GM12878 (cell line): ENCODE measurements around the gene NHERF1. TPM values are rescaled to one million over a fixed set of nuclear protein-coding genes. Genes with fewer than 3 reads are reported as not detected.

Experiments
- ATAC-seq: fragments of 200-7000 bp; cut with Tn5 transposase; 3 replicates; pipeline ENCODE4 v1.9.1; 2020; ENCODE audit warnings: mild to moderate bottlenecking, moderate library complexity
- BruUV-seq: library from RNA; stranded (reverse); fragments of 400-500 nt; replicated peaks from 2 replicates; lab custom pipeline; 2021; lab: Mats Ljungman, UMichigan
- CTCF ChIA-PET: fragments of 300-600 bp; sonication (Branson Sonifier 250); formaldehyde crosslinking; extraction: SDS; loops from one replicate; lab custom pipeline; 2021; ENCODE audit warnings: inconsistent platforms; lab: Yijun Ruan, JAX
- POLR2A ChIA-PET: fragments of 350-600 bp; formaldehyde crosslinking; extraction: SDS; loops from one replicate; lab custom pipeline; 2021; ENCODE audit warnings: inconsistent platforms; lab: Charles Lee
- RAD21 ChIA-PET: fragments of 300-600 bp; sonication (Branson Sonifier 250); formaldehyde crosslinking; loops from one replicate; lab custom pipeline; 2023; ENCODE audit warnings: antibody characterized with exemption; ENCODE audit not compliant: unreplicated experiment; lab: Charles Lee
- SMC1A ChIA-PET: fragments of 300-600 bp; sonication (Branson Sonifier 250); formaldehyde crosslinking; loops from one replicate; lab custom pipeline; 2023; ENCODE audit not compliant: unreplicated experiment, uncharacterized antibody; lab: Charles Lee
- DNase-seq: peaks from one replicate; pipeline ENCODE4 v3.0.0-alpha.2; 2011; ENCODE audit warnings: low read depth, low spot score
- FAIRE-seq: peaks from 3 replicates; lab custom pipeline; 2011; peaks lifted over from hg19 to GRCh38; lab: Jason Lieb, UNC
- H2AFZ ChIP-seq: 2 replicates; pipeline ENCODE4 v1.6.0; 2011; ENCODE audit warnings: low read depth, low read length, control low read depth; ENCODE audit not compliant: control insufficient read depth
- H3K27ac ChIP-seq: 2 replicates; pipeline ENCODE4 v1.5.1; 2011; ENCODE audit warnings: control low read depth; ENCODE audit not compliant: control insufficient read depth, insufficient read depth
- H3K27me3 ChIP-seq, 2 experiments: replicated peaks in 1 of 2; 2 replicates each; pipeline versions ENCODE4 v1.6.0 to v1.6.1; 2011; ENCODE audit warnings: low read length in 1 of 2; ENCODE audit not compliant: control insufficient read depth in 2 of 2, insufficient read depth in 2 of 2
- H3K36me3 ChIP-seq, 2 experiments: 2 replicates each; pipeline ENCODE4 v1.5.1; 2011; ENCODE audit warnings: low read length in 1 of 2; ENCODE audit not compliant: control insufficient read depth in 2 of 2, insufficient read depth in 2 of 2
- H3K4me1 ChIP-seq: 2 replicates; pipeline ENCODE4 v1.6.1; 2011; ENCODE audit warnings: mild to moderate bottlenecking, low read length, moderate library complexity, mixed read lengths; ENCODE audit not compliant: control insufficient read depth, insufficient read depth
- H3K4me2 ChIP-seq: 2 replicates; pipeline ENCODE4 v1.6.0; 2011; ENCODE audit warnings: control low read depth; ENCODE audit not compliant: control insufficient read depth, insufficient read depth
- H3K4me3 ChIP-seq: fragments of 200-600 bp; sonication (generic); 2 replicates; pipeline ENCODE4 v1.5.1; 2016
- H3K79me2 ChIP-seq: 2 replicates; pipeline ENCODE4 v1.6.0; 2011; ENCODE audit warnings: low read length; ENCODE audit not compliant: control insufficient read depth, insufficient read depth
- H3K9ac ChIP-seq: 2 replicates; pipeline ENCODE4 v1.8.0; 2011; ENCODE audit warnings: low read length, control low read depth, mixed read lengths; ENCODE audit not compliant: control insufficient read depth, insufficient read depth
- H3K9me3 ChIP-seq: replicated peaks from 3 replicates; pipeline ENCODE4 v1.5.1; 2011; ENCODE audit warnings: mild to moderate bottlenecking, low read length; ENCODE audit not compliant: control insufficient read depth, insufficient read depth
- H4K20me1 ChIP-seq: 2 replicates; pipeline ENCODE4 v1.6.0; 2011; ENCODE audit not compliant: control insufficient read depth, insufficient read depth
- CBX3 ChIP-seq: fragments of 200-600 bp; sonication (generic); IDR thresholded peaks from 2 replicates; pipeline ENCODE4 v1.6.1; 2016; ENCODE audit warnings: low read depth, borderline replicate concordance
- HCFC1 ChIP-seq: fragments of 150-350 bp; IDR thresholded peaks from 2 replicates; pipeline ENCODE4 v1.6.1; 2014; ENCODE audit warnings: low read length
- POLR2A ChIP-seq: IDR thresholded peaks from 2 replicates; pipeline ENCODE4 v1.6.1; 2011; ENCODE audit warnings: low read depth, mild to moderate bottlenecking, low read length
- WGBS: methylation state at CpG from one replicate; pipeline ENCODE4 v1.1.6; 2016; ENCODE audit warnings: low lambda C conversion rate; ENCODE audit not compliant: insufficient replicate concordance, insufficient coverage; ENCODE audit errors: missing lambda C conversion rate; 5-methylcytosine and 5-hydroxymethylcytosine counted together
- in situ Hi-C: fragments of 300-500 bp; cut with MboI; formaldehyde crosslinking; loops from 9 replicates; pipeline ENCODE4 v1.14.3; 2018; ENCODE audit warnings: mixed read lengths
- intact Hi-C: fragments of 100-400 bp; cut with micrococcal nuclease; formaldehyde crosslinking; loops from one replicate; pipeline ENCODE4 v1.14.2; 2022; ENCODE audit not compliant: unreplicated experiment
- polyA plus RNA-seq, 11 experiments: library from polyadenylated mRNA; depleted of rRNA in 4 of 11; unstranded in 6 of 11; stranded (reverse) in 5 of 11; fragments of >200 nt; fragmentation: Nextera tagmentation in 4 of 11; fragmentation: Illumina TruSeq in 1 of 11; extraction: Ambion mirVana in 4 of 11; extraction: Trizol in 1 of 11; gene quantifications; 1 replicate in 1 of 11; 2 replicates in 10 of 11; pipeline versions ENCODE4 v1.2.1 to v1.2.3, GENCODE V29; 2011 to 2016; ENCODE audit warnings: inconsistent platforms in 2 of 11, missing spikeins in 2 of 11, low read depth in 1 of 11
- total RNA-seq, 4 experiments: library from RNA; depleted of rRNA in 3 of 4; stranded (reverse); fragments of >200 nt in 3 of 4; fragmentation: Illumina TruSeq in 1 of 4; extraction: Trizol in 1 of 4; gene quantifications; 2 replicates each; pipeline versions ENCODE4 v1.2.1 to v1.2.3, GENCODE V29; 2013 to 2021

Gene NHERF1
- total and polyA plus RNA-seq, 10 of the 15 experiments (the other 5 are each of a cell fraction or from before 2014, with no cell fraction given): 13.4 to 61.6 (median 39.0) TPM

DNA sequence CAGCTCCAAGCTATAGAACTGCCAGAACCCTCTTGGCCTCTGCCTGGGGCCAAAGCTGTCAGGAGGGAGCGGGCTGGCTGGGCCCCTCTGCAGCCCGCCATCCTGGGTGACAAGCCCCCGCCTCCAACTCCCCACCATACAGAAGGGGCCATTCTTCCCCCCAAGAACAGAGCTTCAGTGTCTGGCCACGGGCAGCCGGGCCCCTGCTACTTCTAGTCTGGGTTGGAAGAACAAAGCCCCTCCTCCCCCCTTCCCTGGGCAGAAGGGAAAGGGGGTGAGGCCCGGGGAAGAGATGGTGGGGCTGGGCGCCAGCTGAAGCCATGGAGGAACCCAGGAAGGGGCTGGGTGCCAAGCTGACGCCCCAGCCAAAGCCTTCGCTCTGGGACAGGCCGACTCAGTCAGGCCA, 18.7 kb downstream of the NHERF1 start:
- H3K79me2 ChIP-seq: no peaks in the 10 kb centered on the region
- no peak for ATAC-seq
- no peak overlapping the region for H3K4me2 ChIP-seq
- H3K9ac ChIP-seq: no peak overlapping the region
- no peak overlapping the region for H2AFZ ChIP-seq
- H3K27ac ChIP-seq: no peak overlapping the region
- ChIA-PET CTCF (interaction anchor here (0.6 to 1.3 kb wide), 2 partner anchors 29 to 496 kb away, joined by 3 to 5 read pairs; no protein-coding TSS in a partner anchor), SMC1A (interaction anchor here (0.8 kb wide), 1 partner anchor 110 kb away, joined by 4 read pairs; no protein-coding TSS in a partner anchor), POLR2A (no interaction called here), RAD21 (no interaction called here)
- intact Hi-C loops (no loop called here), in situ Hi-C loops (no loop called here)
- H3K9me3 ChIP-seq: no peaks in the 10 kb centered on the region
- H3K36me3 ChIP-seq: peaks cover 14 to 31% of the 10 kb centered on the region in 2 experiments
- no TSS peak for BruUV-seq
- FAIRE-seq: no peak
- no peak overlapping the region for H3K4me3 ChIP-seq
- DNase-seq: no peak
- no peaks in the 10 kb centered on the region for H3K27me3 ChIP-seq
- H4K20me1 ChIP-seq: no peaks in the 10 kb centered on the region
- H3K4me1 ChIP-seq: no peaks in the 10 kb centered on the region
- WGBS: 81% methylated on average over 10 of the region's 10 CpGs
- TF ChIP-seq POLR2A: 0 out of 2 replicates have a peak, but pooled peaks have one; percentile 15
- TF ChIP-seq HCFC1: no peak

- no peaks in the 10 kb centered on the region for H4K20me1 ChIP-seq
- H3K4me3 ChIP-seq: no peak overlapping the region
- FAIRE-seq (no peak), ATAC-seq (no peak), DNase-seq (no peak)
- intact Hi-C loops: no loop called here
- no peaks in the 10 kb centered on the region for H3K9me3 ChIP-seq
- H3K4me2 ChIP-seq: no peak overlapping the region
- no peaks in the 10 kb centered on the region for H3K27me3 ChIP-seq
- ChIA-PET POLR2A (no interaction called here), SMC1A (no interaction called here), CTCF (interaction anchor here (0.9 kb wide), 1 partner anchor 15 kb away, joined by 4 read pairs; no protein-coding TSS in a partner anchor), RAD21 (no interaction called here)
- H3K27ac ChIP-seq: no peak overlapping the region
- no peak for TF ChIP-seq CBX3
- TF ChIP-seq POLR2A: peak; percentile 11
- H3K4me1 ChIP-seq: no peaks in the 10 kb centered on the region
- 74% methylated on average over 17 of the region's 17 CpGs for WGBS
- in situ Hi-C loops: no loop called here
- no peak overlapping the region for H2AFZ ChIP-seq
- H3K36me3 ChIP-seq: peaks cover 25 to 35% of the 10 kb centered on the region in 2 experiments
- H3K79me2 ChIP-seq: no peaks in the 10 kb centered on the region
- no TSS peak for BruUV-seq
- no peak overlapping the region for H3K9ac ChIP-seq
Observed at GRCh38 chr17:74768069-74768762, 19.8 kb downstream of the NHERF1 start.
